ENCODE measurements around the gene CCDC24. TPM values are rescaled to one million over a fixed set of nuclear protein-coding genes. Genes with fewer than 3 reads are reported as not detected.

Gene CCDC24
- total and polyA plus RNA-seq, 2 of the 13 experiments (the other 11 are each of a cell fraction or from before 2014, with no cell fraction given), result 1.4 to 2.9 TPM

- no peak for TF ChIP-seq ZNF142 (CRISPR knock-in tag; IDR thresholded peaks at IDR 0.05)
- TF ChIP-seq IRF1 (CRISPR knock-in tag; IDR thresholded peaks at IDR 0.05; ENCODE audit: low read depth), result no peak
- no peak for TF ChIP-seq ZNF710 (CRISPR knock-in tag; IDR thresholded peaks at IDR 0.05; ENCODE audit: borderline replicate concordance)
- TF ChIP-seq ZBTB34 (CRISPR knock-in tag; IDR thresholded peaks at IDR 0.05), result no peak
- TF ChIP-seq GPBP1L1 (CRISPR knock-in tag; IDR thresholded peaks at IDR 0.05), result no peak
- TF ChIP-seq ZNF335 (CRISPR knock-in tag; IDR thresholded peaks at IDR 0.05), result no peak
- TF ChIP-seq HMGXB4 (CRISPR knock-in tag; IDR thresholded peaks at IDR 0.05; ENCODE audit: borderline replicate concordance in 1 of 2, low read depth in 1 of 2), result no peak
- TF ChIP-seq FOXJ3 (CRISPR knock-in tag; IDR thresholded peaks at IDR 0.05; ENCODE audit: borderline replicate concordance), result no peak
- no peak for TF ChIP-seq ZSCAN5A (CRISPR knock-in tag; IDR thresholded peaks at IDR 0.05; ENCODE audit: borderline replicate concordance)
- no peak for TF ChIP-seq DNMT3B (CRISPR knock-in tag; conservative IDR thresholded peaks at IDR 0.05)
- TF ChIP-seq ZNF383 (CRISPR knock-in tag; IDR thresholded peaks at IDR 0.05; ENCODE audit: borderline replicate concordance), result no peak
These were observed 10.9 kb upstream of the CCDC24 start (continued) for GRCh38 chr1:43980255-43981134.

Data from HepG2 (cell line).